ELF-1 (cell line): ENCODE data around the gene FOXO3.
A peak's percentile ranks its signal among the peaks of the same experiment; 100 is the strongest.

Experiments used
- DNase-seq: peaks from one replicate; pipeline ENCODE4 v3.0.0-alpha.2; 2016; ENCODE audit warnings: low read depth, low spot score

The FOXO3 gene

DNA sequence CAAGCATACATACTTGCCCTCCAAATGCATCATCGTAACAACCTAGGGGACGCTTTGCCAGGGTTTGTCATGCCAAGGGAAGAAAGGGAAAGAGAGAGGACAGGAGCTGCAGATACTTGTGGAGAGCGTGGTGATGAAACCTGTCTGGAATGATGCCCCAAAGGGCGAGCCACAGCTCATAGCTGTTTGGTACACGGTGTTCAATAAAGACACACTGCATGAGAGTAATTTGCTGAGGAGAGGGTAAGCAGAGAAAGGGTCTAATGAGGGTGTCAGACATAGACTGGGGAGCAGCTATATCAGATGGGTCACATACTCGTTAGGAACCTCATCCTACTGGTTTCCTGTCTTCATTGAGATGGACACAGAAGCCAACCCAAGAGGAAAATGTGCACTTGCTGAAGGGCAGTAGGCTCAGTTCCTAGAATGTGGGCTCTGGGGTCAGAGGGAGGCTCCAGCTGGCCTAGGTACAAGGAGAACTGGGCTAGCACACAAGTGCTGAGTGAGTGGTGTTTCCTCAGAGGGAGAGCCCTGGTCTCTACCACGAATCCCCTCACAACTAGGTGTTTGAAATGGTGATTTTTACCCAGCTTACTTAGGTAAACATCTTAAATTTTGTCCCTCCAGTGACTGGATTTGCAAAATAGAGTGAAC is 5.2 kb upstream of the FOXO3 start:
- DNase-seq = no peak

DNA sequence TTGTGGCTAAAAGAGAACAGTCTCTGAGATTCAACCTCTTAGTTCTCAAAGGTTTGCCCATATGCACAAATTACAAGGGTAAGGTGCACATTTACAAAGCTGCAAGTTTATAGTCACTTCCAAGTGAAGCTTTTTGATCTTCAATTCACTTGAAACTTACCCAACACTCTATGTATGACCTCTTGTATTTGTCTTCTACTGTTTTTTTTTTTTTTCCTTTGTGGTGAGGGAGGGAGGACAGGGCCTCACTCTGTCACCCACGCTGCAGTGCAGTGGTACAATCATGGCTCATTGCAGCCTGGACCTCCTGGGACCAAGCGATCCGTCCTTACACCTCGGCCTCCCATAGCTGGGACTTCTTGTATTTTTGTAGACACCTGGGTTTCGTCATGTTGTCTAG is 4.5 kb upstream of the FOXO3 start:
- DNase-seq = no peak

DNA sequence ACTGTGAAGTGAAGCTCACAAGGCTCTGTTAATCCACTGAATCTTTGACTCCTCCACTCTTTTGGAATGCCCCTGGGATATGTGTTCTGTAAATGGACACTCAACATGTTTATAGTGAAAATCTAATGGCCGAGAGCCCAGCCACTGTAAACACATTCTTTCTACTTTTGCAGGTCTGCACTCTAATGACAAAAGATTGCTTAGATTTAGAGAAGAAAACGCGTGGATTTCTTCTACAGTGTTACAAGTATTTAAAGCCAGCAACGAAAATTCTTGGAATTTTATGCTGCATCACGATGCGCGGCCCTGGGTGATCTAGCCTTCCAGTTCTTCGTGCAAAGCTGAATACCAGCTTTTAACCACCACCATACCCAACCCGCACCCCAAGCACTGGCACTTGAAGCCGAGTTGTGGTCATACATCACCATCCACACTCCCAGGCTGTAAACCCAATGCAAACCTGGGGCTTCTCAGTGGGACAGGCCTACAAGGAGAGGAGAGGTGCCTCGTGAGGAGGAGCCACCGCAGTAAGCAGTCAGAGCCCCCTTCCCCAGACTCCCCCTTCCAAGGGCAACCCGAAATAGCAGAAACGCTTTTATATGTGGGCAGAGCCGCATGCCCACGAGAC is 3.7 kb upstream of the FOXO3 start:
- no peak for DNase-seq

DNA sequence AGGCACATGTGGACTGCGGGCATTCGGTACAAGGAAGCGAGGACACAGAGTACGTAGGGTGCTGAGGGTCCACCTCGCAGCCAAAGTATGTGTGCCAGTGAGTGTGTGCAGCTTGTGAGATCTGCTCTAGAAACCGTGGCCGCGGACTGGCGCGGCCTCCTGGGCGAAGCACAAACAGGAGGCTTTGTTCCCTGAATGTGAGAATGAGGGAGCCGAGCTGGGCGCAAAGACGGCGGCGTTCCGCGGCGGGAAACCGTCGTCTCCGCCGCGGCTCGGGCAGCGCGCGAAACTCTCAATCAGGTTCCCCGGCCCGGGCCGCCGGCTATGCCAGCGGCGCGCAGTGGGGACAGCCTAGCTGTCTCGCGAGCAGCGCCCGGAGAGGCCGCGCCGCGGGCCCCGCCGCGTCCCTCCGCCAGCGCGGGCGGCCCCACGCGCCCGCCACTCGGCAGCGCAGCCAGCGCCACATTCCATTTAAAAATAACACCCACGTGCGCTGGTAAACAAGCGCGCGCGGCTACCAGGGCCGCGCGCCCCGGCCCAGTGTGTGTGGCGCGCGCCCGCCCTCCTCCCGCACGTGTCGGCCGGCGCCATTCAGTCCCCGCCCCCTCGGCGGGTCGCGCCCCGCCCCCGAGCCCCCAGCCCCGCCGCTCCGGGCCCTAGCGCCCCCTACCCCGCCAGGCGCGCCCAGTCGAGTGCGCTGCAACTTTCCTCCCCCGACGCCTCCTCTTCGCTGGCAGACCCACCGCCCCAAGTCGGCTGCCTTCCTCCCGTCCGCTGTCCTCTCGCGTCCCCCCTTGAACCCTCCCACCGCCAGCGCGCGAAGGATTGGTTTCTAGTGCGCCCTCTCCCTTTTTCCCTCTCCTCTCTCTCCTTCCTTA is 3.0 kb upstream of the FOXO3 start:
- DNase-seq = peak; percentile 77

DNA sequence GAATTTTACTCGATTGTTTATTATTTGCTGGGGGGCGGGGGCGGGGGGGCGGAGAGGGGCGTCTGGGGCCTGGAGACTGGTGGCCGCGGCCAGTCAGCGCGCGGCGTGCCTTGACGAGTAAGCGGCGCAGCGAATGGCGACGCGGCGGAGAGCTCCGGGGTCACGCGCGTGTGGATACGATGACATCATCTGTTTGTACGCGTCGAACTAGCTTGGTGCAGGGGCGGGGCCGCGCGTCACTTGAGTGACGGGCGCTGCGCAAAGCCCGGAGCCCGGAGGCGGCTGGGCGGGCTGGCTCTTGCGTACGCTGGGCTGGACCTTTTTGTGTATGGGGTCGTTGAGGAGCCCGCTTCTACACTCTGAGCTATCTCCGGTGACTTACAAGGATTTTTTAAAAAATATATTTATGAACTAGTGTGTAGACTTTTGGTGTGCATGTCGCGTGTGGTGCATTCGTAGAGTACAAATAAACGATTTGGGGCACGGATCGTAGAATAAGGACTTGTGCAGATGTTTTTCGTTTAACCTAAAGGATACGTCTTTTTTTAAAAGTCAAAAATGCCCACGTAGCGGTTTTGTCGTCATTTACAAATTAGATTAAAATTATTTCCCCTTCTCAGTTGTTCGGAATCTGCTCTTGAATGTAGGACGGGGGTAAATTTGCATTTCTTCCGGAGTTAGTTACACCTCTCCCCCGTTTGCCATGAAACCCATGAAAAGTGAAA is 2.2 kb upstream of the FOXO3 start:
- peak; percentile 99 for DNase-seq

DNA sequence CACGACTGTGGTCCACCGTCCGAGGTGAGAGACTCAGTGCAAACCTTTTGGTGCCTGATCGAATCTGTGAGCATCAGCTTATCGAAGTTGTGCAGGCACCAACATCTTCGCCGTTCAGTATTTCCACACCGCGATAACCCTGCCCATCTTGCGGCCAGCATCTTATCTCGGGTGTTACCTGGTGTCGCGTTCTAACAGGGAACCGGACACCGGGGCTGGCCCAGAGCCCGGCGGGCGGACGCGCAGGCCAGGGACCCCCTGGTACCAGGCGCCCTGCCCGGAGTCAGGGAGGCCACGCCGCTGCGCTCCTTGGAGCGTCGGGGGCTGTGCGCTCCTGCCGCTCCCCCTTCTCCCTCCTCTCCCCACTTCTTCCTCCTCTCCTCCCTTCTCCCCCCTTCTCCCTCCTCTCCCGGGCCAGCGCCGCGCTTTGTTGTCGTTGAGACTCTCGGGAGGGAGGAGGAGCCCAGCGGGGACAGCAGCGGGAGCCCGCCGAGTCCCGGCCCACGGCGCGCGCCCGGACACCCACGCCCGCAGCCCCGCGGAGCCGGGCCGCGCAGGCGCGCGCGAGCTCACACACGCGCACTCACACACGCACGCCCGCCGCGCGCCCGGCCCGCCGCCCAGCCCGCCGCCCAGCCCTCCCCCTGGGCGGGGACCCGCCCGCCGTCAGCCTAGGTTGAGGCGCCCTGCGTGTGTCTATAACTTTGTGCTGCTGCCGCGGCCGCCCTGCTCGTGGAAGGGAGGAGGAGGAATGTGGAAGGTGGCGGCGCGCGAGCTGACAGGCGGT is 1.4 kb upstream of the FOXO3 start:
- peak; percentile 75 for DNase-seq

DNA sequence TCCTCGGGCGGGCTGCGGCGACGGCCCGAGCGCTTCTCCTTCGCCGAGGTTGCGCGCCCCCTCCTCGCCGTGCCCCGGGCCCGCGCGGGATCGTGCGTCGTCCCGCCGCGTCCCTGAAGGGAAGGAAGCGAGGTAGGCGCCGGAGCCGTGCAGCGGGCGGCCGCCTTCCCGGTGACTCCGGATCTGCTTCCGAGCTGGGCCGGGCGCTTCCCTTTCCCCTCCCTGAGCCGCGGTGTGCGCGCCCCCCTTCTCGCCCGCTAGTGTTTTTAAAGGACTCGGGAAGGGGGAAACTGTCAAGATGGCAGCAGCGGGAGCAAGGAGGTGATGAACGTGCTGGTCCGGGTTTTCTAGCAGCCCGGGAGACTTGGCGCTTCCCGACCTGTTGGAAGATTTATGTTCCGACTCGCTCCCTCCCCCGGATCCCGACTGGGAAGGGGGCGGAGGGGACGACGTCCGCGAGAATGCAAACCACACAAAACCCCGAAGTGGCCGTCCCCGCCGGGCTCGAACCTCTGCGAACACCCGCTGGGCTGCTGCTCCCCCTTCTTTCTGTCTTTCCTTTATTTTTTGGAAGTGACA is 744 bp upstream of the FOXO3 start:
- DNase-seq = peak; percentile 87

DNA sequence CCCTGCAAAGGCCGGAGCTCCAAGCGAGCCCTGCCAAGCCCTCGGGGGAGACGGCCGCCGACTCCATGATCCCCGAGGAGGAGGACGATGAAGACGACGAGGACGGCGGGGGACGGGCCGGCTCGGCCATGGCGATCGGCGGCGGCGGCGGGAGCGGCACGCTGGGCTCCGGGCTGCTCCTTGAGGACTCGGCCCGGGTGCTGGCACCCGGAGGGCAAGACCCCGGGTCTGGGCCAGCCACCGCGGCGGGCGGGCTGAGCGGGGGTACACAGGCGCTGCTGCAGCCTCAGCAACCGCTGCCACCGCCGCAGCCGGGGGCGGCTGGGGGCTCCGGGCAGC is 561 bp downstream of the FOXO3 start:
- peak; percentile 20 for DNase-seq

DNA sequence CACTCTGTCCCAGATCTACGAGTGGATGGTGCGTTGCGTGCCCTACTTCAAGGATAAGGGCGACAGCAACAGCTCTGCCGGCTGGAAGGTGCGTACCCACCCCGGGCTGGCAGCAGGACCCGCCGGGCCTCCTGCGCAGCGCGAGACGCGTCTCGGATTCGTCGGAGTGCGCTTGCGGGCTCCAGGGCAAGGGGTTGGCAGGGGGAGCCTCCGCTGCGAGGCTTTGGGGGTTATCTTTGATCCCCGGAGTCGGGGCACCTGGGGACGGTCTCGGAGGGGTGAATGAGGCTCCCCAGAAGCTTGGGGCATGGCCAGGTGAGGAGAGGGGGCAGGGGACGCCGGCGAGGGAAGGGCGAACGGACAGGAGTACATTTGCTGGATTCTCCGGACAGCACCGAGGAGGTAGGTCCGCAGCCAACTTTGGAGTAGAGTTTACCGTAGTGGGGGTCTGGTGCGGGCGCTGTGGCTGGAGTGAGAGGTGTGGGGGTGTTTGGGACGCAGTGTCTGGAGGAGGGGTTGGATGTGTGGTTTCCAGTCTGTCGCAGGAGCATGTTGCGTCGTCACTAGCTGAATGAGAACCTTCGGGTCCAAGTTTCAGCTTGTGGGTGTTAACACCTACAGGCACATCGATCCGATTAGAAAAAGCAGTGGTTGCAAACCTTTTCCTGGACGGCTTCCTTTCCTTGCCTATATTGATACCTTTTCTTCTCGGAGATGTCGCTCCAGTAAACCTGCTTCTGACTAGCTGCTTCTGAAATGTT is 1.2 kb downstream of the FOXO3 start:
- peak; percentile 56 for DNase-seq

DNA sequence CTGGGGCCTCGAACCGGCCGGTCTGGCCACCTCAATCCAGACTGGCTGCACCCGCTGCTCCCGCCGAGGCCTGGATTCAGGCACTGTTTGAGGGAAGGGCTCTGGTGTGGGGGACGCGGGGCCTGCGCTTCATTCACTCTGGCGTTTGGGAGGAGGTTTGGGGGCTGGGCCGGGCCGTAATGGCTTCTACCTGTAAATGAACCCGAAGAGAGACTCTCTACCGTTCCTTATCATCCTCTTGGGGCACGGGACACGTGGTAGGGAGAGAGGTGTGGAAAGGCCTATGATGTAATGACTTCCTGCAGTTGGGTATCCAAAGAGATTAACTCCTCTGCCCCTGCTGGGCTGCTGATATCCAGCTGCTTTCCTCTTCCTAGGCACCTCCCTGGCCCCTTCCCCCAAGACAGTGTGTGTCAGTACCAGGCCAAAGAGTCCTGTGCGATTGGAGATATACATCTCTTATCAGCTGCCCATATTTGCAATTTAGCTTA is 1.8 kb downstream of the FOXO3 start:
- peak; percentile 88 for DNase-seq

DNA sequence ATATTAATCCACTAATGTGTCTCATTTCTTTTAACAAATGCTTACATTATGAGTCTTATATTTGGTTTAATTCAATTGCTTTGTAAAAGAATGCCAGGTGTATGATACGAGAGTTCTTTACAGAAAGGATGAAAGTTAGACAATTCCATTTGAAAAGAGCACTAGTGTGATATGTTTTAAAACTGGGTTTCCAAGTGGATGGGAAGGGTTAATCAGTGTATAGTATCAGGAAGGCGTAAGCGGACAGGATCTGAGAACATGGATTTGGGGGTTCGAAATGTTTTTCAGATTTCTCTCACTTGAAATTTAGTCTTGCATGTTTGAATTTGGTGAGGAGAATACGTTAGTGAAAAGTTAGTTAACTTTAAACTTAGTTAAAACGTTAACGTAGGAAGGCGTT is 2.6 kb downstream of the FOXO3 start:
- no peak for DNase-seq

DNA sequence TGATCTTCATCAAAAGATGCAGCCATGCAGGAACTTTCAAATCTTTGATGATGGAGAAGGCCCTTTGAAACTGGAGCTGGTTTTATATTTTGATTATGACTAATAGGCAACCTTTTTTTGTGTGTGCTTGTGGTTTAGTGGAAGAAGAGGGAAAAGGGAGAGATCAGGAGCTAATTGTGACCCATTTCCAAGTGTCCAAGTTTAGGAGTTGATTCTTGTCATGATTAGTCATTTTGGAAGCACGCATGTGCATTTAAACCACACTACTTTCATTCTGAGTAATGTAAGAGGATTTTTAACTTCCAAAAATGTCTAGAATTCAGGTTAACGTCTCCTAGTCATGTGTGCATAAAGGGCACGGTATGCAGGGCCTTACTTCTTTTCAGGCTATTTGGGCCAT is 3.5 kb downstream of the FOXO3 start:
- DNase-seq = no peak

DNA sequence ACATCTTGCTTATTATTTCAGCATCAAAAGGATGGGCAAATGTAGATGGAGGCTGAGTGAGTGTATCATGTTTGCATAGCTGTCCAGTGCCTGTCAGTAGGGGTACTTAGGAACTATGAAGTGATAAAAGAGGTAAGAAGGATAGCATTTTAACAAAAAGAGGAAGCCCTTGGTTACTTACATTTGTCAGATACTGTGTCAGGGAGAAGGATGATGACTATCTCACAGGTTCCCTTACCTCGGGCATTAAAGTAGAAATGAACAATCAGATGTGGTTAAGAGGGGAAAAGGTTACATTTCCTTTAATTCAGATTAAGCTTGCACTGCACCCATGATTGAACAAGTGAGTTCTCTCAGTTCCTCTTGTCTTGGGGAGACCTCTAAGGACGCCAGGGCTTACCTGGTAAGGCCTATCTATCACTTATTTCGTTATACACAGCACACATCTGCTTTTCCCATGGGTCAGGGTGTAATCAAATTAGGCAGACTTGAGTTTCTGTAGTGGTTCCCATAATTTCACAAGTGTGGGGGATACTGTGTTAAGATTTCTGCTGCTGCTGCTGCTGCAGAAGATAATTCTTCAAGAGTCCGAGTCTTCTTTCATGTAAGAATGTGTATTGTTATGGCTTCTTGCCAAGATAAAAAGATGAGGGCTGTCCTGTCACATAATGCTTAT is 4.5 kb downstream of the FOXO3 start:
- DNase-seq = no peak

DNA sequence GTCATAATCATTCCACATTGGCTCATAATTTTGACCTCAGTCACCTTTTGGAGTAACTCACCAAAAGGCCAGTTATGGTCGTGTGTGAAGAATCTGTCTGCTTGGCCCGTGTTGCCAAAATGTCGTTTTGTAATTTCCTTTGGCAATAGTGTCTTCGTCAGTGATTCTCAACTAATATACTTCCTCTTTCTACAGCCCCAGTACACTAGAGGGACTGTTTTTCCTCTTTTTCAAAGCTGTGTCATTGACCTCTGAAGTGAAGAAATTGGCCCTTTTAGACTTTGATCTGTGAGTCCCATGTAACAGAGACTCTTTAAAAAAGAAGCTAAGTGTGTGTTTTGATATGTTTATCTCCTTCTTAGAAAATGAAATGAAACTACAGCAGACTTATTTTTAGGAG is 5.2 kb downstream of the FOXO3 start:
- DNase-seq = no peak

DNA sequence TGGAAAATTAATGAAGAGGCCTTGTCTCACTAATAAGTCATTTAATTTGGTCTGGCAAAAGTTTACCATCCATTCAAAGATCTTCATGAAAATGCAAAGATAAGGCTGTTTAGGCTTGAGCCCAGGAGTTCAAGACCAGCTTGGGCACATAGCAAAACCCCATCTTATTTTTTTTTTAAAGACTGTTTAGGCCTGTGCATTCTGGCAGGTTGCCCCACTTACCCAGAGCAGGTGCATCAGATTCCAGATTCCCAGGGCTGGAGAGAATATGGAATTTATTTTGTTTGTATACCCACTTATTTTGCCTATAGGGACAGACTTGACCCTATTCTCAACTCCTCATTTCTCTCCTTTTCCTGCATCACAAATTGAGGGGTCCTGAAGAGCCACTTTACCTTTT is 5.7 kb downstream of the FOXO3 start:
- no peak for DNase-seq

DNA sequence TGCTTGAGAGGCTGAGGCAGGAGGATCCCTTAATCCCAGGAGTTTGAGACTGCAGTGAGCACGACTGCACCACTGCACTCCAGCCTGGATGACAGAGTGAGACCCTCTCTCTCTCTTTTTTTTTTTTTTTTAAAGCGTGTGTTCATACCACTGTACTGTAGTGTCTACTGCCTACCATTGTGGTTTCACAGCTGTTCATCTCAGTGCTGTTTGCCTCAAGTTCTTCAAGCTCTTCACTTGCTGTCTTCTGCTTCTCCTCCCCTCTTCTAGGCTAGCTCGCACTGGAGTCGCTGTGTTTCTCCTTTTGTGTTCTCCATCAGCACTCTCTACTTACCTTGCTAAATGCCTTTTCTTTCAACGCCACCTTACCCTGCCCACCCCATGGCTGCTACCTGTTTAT is 7.4 kb downstream of the FOXO3 start:
- no peak for DNase-seq

DNA sequence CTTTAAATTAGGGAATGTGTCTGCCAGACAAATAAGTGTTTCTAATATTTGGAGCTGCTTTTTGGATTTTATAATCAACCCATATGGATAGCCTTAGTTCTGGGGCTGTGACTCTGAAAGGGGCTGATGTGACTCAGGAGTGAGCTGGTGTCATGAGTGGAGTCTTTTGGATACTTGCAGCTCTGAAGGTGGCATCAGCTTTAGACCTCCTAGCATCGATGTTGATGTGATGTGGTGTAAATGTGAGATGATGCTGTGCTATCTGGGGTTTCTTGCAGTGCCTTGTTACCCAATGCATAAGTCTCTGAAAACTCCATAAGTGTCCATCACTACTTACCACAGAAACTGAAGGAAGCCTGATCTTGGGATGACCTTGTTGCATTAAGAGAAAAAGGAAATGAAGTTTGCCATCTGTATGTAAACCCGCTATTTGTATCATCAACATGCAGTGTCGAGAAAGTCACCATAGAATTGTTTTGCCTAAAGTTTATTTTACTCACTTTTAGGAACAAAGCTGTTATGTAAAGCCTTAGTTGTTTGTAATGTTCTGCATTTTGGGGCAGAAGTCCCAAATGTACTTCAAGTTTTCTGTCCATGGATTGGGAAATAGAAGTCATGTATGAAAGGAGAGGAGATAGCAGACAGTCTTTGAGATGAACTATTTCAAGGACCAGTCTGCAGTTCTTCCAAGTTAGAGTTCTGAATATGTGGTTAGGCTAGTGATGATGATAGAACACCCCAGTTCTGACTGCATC is 8.0 kb downstream of the FOXO3 start:
- DNase-seq = no peak

DNA sequence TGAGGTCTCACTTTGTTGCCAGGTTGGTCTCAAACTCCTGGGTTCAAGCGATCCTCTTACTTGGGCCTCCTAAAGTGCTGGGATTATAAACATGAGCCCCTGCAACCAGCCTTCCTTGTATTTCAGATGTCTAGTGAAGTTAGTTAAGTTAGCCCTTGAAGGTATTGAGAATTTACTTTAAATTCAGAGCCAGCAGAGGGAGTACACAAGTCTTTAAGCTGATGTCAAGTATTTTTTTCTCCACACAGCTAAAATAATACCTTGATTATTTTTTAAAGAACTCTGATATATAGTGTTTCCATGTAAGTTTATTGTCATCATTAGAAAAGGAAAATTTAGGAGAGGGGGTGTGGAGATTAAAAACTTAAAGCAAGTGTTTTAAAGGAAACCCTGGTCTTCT is 9.8 kb downstream of the FOXO3 start:
- no peak for DNase-seq
